Measurements from ENCODE around the gene LHX8. TPM values are rescaled to one million over a fixed set of nuclear protein-coding genes. Genes with fewer than 3 reads are reported as not detected.
A peak's percentile ranks its signal among the peaks of the same experiment; 100 is the strongest.

Gene LHX8
- total and polyA plus RNA-seq, 9 of the 15 experiments (the other 6 are each of a cell fraction or from before 2014, with no cell fraction given), result not detected

DNA sequence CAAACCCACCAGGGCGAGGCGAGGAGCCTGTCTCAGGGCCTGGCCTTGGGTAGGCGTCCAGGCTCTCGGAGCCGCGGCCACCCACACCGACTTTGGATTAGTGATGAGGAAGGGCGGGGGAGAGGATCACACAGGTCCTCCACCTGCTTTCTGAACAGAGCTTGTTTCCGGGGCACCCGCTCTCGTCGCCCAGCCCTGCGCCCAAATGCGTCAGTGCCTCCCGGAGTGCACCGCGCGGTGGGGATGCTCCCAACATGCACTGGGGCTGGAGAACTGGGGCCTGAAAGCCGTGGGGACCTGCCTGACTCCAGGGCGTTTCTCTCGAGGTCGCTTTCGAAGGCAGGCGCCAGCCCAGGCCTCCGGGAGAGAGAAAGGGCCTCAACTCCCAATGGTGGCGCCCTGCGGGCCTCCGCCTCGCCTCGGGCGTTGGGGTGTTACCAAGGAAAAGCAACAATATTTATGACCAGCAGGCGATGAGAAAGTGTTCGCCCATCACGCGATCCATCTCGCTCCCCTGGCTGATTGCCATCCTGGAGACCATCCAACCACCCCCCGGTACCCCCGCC lies 8.9 kb upstream of the LHX8 start (continued):
- TF ChIP-seq MGA (IDR thresholded peaks at IDR 0.05), result peak; percentile 36
- no peak for TF ChIP-seq NONO (IDR thresholded peaks at IDR 0.05; ENCODE audit: low read depth in 2 of 2, low read length in 1 of 2)
- TF ChIP-seq ZBED1 (IDR thresholded peaks at IDR 0.05), result no peak
- no peak for TF ChIP-seq TAF7 (tag; IDR thresholded peaks at IDR 0.05)
- TF ChIP-seq, protein P1, sequence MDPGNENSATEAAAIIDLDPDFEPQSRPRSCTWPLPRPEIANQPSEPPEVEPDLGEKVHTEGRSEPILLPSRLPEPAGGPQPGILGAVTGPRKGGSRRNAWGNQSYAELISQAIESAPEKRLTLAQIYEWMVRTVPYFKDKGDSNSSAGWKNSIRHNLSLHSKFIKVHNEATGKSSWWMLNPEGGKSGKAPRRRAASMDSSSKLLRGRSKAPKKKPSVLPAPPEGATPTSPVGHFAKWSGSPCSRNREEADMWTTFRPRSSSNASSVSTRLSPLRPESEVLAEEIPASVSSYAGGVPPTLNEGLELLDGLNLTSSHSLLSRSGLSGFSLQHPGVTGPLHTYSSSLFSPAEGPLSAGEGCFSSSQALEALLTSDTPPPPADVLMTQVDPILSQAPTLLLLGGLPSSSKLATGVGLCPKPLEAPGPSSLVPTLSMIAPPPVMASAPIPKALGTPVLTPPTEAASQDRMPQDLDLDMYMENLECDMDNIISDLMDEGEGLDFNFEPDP (CRISPR knock-in tag; IDR thresholded peaks at IDR 0.05), result no peak
- no peak for TF ChIP-seq SPI1 (IDR thresholded peaks at IDR 0.05; ENCODE audit: borderline replicate concordance, low read depth, low read length)
- TF ChIP-seq BRD9 (IDR thresholded peaks at IDR 0.05; ENCODE audit: low read depth, partially characterized antibody), result no peak
- no peak for TF ChIP-seq GATAD2A (IDR thresholded peaks at IDR 0.05)
- TF ChIP-seq ETS1 (conservative IDR thresholded peaks at IDR 0.05; ENCODE audit: control insufficient read depth, low read depth, low read length), result no peak
